ENCODE results near the gene CMTM8. TPM values are rescaled to one million over a fixed set of nuclear protein-coding genes. Genes with fewer than 3 reads are reported as not detected.
A peak's percentile ranks its signal among the peaks of the same experiment; 100 is the strongest.

CMTM8 gene
- total RNA-seq, 1 experiment from 2014 or later: 9.0 TPM

DNA sequence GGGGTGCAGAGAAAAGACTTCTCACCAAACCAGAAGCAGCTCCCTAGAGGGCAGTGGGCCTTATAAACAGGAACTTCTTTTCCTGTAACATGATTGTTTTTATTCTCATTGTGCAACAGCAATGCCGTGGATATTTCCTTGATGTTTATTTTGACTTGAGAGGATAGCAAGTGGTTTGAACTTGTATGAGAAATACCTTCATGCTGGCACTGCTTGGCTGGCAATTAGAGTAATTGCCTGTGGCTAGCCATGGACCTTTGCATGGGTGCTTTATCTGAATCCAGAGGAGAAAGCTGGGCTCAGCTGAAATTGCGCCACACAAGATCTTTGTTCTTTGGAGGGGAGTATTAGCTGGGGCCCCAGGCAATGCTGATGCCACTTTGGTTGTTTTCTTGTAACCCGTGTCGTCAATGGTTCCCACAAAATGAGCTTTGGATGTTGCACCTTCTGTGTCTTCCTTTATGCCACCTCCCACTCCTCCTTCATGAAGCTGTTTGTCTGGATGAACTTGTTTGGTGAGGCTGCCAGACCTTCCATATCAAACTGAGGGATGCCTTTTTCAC is 37.9 kb downstream of the CMTM8 start:
- peak; percentile 35 for DNase-seq (ENCODE audit: low spot score)

DNA sequence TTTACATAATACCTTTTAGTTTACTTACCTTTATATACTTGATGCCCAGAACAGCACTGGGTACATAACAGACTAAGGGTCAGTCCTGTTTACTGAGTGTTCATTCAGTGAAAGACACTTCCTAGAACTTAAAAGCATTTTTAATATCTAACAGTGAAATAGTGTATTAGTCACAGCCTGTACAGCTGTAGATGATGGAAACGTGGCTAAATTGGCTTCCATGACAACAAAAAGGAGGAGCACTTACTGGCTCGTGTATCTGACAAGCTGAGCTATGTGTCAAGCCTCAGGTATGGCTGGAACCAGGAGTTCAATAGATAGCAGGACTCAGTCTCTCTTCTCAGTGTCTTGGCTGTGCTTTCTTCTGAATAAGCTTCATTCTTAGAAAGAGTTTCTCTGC is 40.2 kb downstream of the CMTM8 start:
- DNase-seq (ENCODE audit: low spot score): no peak

DNA sequence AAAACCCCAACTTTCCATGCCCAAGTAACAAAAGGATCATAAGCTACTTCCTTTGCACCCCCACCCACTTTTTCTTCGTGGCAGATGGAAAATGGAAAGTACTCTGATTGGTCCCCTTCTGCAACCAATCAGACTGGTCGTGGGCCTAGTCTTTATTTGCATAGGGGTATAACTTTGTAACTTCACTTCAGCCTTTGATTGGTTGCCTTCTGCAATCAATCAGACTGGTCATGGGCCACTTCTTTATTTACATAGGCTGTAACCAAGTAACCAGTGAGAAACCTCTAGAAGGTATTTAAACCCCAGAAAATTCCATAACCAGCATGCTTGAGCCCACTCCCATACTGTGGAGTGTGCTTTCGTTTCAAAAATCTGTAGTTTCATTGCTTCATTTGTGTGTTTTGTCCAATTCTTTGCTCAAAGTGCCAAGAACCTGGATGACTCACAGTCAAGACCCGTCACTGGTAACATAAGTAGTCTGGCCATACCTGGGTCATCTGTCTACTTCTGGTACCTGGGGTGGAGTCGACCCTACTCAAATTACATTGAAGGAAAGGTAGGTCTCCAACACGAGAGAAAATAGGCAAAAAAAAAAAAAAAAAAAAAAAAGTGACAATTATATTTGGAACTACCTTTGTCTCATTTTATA is 41.9 kb downstream of the CMTM8 start:
- DNase-seq (ENCODE audit: low spot score): no peak

DNA sequence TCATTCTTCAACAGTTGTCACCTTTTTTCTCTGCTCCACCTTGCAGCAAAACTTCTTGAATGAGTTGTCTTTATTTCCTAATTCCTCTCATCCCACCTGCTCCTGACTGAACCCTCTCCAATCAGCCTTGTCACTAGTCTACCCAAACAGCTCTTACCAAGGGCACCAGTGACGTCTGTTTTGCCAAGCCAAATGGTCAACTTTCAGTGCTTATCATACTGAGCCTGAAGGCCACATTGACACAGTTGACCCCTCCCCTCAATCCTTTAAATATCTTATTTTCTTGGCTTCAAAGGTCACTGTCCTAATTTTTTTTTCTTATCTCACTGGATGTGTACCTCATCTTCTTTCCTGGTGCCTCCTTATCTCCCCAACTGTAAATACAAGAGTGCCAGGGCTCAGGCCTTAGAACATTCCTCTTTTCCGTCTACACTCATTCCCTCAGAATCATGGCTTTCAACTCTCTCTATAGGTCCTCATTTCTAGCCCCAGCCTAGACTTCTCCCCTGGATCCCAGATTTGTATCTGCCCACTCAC is 43.2 kb downstream of the CMTM8 start:
- DNase-seq (ENCODE audit: low spot score): no peak

- no peak for DNase-seq (ENCODE audit: low spot score)
These were observed 44.2 kb downstream of the CMTM8 start for GRCh38 chr3:32282578-32283154.

- no peak for DNase-seq (ENCODE audit: low spot score)
These were observed 44.8 kb downstream of the CMTM8 start for GRCh38 chr3:32283304-32283703.

GRCh38 chr3:32284443-32285212 is 46.1 kb downstream of the CMTM8 start:
- DNase-seq (ENCODE audit: low spot score): no peak

DNA sequence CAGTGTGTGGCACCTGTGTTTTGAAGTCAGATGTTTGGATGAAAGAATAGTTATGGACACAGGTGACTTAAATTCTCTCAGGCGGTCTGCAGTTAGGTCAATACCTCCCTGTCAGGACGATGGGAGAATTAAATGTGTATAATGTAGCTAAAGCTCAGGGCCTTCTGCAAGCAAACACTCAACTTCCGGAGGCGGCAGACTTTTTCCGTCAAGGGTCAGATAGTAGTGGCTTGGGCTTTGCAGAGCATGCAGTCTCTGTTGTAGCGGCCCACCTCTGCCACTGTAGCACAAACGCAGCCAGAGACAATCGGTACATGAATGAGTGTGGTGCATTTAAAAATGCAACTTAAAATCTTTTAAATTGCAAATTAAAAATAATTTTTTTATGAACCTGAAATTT is 47.4 kb downstream of the CMTM8 start:
- no peak for DNase-seq (ENCODE audit: low spot score)

DNA sequence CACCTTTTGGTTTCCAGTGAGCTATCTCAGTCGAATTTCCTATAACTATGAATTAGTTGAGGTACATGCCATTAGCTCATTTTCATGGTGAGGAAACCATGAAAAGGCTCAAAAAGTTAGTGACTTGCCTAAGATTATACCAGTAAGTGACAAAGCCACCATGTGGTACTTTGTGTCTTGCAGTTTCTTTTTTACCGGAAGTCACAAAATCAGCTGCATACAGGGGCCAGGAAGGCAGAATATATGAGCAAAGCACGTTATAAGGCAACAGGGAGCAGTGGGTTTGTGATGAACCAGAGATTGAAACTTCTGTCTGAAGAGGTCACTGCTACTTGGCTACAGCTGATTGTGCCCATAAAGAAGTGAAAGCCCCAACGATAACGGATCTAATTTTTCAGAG is 50.3 kb downstream of the CMTM8 start:
- DNase-seq (ENCODE audit: low spot score): no peak

DNA sequence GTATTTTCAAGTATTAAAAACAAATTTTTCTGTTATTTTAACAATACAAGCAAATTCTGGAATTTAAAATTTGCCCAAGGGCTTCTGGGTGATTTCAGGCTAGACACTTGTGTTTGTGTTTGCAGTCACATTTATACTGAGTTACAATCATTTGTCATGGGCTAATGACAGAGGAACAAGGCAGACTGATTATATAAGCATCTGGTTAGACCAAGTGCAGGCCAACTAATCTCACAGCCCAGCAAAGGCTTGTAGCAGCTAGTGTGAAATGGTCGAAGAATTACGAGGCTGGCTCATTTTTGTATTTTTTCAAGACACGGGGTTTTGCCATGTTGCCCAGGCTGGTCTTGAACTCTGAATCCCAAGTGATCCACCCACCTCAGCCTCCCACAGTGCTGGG is 52.1 kb downstream of the CMTM8 start:
- no peak for DNase-seq (ENCODE audit: low spot score)

GRCh38 chr3:32292085-32292796 is 53.8 kb downstream of the CMTM8 start:
- DNase-seq (ENCODE audit: low spot score): no peak

- no peak for DNase-seq (ENCODE audit: low spot score)
These were observed 55.4 kb downstream of the CMTM8 start for GRCh38 chr3:32293903-32294302.

GRCh38 chr3:32296251-32297204 is 58.0 kb downstream of the CMTM8 start:
- DNase-seq (ENCODE audit: low spot score): peak; percentile 68

- no peak for DNase-seq (ENCODE audit: low spot score)
These were observed 58.9 kb downstream of the CMTM8 start for GRCh38 chr3:32297366-32297765.

DNA sequence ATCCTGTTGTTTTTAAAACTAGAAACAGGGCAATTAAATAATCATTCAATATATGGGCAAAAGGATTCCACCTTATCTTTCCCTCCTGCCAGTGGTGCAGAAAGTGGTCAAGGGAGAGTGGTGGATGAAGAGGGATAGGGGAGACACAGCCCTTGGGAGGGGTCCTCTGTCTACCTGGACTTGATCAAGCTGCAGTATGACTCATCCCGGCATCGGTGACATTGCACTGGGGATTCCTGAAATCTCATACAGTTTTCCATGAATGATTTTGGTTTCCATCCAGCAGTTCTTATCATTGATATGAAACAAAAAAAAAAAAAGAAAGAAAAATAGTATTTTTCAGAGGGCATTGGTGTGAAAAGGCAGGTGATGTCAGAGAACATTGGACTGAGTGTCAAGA is 62.9 kb downstream of the CMTM8 start:
- no peak for DNase-seq (ENCODE audit: low spot score)

GRCh38 chr3:32302601-32303398 is 64.3 kb downstream of the CMTM8 start:
- no peak for DNase-seq (ENCODE audit: low spot score)

DNA sequence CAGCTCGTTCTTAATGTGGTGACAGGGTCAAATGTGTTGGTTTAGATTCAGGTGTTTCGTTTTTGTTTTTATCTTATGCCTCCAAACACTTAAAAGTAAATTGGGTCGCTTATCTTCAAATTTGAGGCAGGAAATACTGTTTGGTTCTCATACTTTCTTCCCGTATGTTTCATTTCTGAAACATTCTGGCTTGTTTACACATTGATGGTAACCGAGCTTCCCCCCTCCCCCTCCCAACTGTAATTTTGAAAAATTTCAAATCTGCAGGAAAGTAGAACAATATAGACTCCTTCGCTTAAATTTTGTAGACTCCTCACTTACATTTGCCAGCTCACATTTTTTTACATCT is 64.9 kb downstream of the CMTM8 start:
- no peak for DNase-seq (ENCODE audit: low spot score)

DNA sequence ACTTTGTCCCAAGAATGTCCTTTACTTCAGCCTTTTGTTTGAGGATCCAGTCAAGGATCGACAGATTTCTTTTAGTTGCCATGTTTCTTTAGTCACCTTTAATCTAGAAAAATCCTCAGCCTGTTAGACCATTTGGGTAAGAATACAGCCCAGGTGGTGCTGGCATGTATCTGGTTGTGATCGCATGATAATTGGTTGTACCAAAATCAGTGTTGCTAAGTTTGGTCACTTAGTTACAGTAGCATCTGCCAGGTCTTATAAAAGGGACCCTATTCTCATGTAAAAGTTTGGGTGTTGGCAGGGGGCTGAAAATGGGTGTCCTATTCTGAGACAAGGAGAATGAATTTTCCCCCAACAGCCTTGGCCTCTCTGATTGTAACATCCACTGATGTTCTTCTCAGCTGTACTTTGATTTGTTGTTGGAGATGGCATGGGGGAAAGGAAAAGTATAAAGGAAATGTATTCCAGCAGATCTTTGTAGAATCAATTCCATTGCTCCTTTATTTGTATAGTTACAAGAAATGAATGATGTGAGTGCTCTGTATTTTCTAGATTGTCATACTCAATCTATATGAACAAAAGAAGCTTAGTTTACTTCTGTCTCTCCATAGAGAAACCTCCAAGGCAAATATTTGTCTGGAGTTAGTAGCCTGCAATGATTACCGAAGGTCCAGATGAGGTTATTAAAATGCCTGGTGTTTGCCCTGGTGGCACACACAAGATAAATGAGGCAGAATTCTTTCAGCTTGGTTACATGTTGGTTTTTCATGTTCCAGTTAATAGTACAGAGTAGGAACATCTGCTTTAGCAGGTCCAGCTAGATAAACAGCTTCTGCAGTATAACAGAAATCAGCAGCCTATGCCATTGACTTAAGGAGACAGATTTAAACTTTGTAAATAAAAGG is 65.7 kb downstream of the CMTM8 start:
- no peak for DNase-seq (ENCODE audit: low spot score)

DNA sequence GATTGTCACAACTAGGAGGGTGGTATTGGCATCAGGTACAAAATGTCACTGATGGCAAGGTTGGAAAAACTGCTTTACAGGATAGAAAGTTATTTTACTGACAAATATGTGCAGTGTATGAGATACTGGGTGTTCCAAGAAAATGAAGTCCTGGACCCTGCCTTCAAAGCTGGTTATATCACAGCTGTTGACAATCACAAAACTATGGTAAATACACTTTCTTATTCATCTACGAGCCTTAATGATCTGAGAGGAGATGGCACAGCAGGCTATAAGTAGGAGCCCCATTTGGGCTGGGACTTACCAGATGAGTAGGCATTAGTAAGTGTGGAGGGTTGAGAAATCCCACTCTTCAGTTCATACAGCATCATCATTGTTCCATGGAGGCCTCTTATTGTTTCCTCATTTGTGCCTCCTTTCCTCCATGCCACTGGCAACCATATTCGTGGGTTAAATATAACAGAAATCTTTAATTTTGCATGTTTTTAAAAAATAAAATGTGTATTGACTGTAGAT is 66.9 kb downstream of the CMTM8 start:
- no peak for DNase-seq (ENCODE audit: low spot score)

All from HT-29 (cell line).